MCF 10A (cell line): ENCODE data around the gene PLEKHS1. TPM values are rescaled to one million over a fixed set of nuclear protein-coding genes. Genes with fewer than 3 reads are reported as not detected.
A peak's percentile ranks its signal among the peaks of the same experiment; 100 is the strongest.

Experiments
- BruUV-seq: library from RNA; stranded (reverse); fragments of 400-500 nt; replicated peaks from 2 replicates; lab custom pipeline; 2021; lab: Mats Ljungman, UMichigan
- CTCF ChIA-PET: fragments of 300-600 bp; sonication (Branson Sonifier 250); formaldehyde crosslinking; extraction: SDS; loops from one replicate; lab custom pipeline; 2021; ENCODE audit warnings: antibody characterized with exemption, inconsistent platforms; lab: Yijun Ruan, JAX
- POLR2A ChIA-PET: fragments of 300-600, 350-650 bp; sonication (Branson Sonifier 250); formaldehyde crosslinking; extraction: SDS; loops from one replicate; lab custom pipeline; 2020; ENCODE audit warnings: antibody characterized with exemption, inconsistent platforms; lab: Yijun Ruan, JAX
- DNase-seq: peaks from one replicate; pipeline ENCODE4 v3.0.0-alpha.2; 2018; ENCODE audit not compliant: unreplicated experiment
- H3K27ac Mint-ChIP-seq: one replicate; pipeline ENCODE4 v1.8.0; 2022; ENCODE audit warnings: mild to moderate bottlenecking, low read depth, mixed read lengths; ENCODE audit not compliant: unreplicated experiment
- H3K27me3 Mint-ChIP-seq: one replicate; pipeline ENCODE4 v1.8.0; 2022; ENCODE audit warnings: mixed read lengths; ENCODE audit not compliant: insufficient read depth, unreplicated experiment
- H3K36me3 Mint-ChIP-seq: one replicate; pipeline ENCODE4 v1.8.0; 2022; ENCODE audit warnings: mild to moderate bottlenecking, moderate library complexity, mixed read lengths; ENCODE audit not compliant: insufficient read depth, unreplicated experiment
- H3K4me1 Mint-ChIP-seq: one replicate; pipeline ENCODE4 v1.8.0; 2022; ENCODE audit warnings: mixed read lengths; ENCODE audit not compliant: insufficient read depth, unreplicated experiment
- H3K4me3 Mint-ChIP-seq: one replicate; pipeline ENCODE4 v1.8.0; 2022; ENCODE audit warnings: mild to moderate bottlenecking, moderate library complexity, mixed read lengths; ENCODE audit not compliant: unreplicated experiment
- H3K9me3 Mint-ChIP-seq: one replicate; pipeline ENCODE4 v1.8.0; 2022; ENCODE audit warnings: mixed read lengths; ENCODE audit not compliant: unreplicated experiment
- intact Hi-C: fragments of 100-400 bp; cut with micrococcal nuclease; formaldehyde crosslinking; loops from 2 replicates; pipeline ENCODE4 v1.14.1; 2022
- total RNA-seq: library from RNA; stranded (reverse); gene quantifications from 2 replicates; pipeline ENCODE4 v1.2.3, GENCODE V29; 2022
- TF ChIP-seq, protein P1 (sequence below): fragments of 200-600 bp; IDR thresholded peaks from one replicate; pipeline ENCODE4 v1.8.0; 2022; ENCODE audit warnings: antibody characterized with exemption, mild to moderate bottlenecking; ENCODE audit not compliant: unreplicated experiment

PLEKHS1 gene
- total RNA-seq, 1 experiment from 2014 or later: not detected

DNA sequence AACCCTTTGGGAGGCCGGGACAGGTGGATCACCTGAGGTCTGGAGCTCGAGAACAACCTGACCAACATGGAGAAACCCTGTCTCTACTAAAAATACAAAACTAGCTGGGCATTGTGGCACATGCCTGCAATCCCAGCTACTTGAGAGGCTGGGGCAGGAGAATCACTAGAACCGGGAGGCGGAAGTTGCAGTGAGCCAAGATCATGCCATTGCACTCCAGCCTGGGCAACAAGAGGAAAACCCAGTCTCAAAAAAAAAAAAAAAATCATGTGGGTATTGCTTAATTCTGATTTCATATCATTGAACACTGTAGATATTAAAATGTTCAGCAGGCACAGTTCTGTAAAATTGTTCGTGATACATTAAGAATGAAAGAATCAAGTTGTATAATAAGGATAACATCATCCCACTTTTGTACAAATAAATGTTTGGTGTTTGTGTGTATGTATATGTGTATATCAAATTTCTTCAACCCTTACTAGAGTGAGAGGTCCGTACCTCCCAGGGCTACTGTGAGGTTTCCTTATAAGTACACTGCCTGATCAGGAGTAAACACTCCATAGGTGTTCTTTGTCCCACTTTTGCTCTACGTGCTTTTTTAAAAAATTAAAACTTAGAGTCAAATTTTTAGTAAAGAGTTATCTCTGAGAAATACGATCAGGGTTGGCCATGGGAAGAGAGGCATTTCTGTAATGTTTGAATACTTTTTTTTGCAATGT is 31.7 kb downstream of the PLEKHS1 start:
- intact Hi-C loops: no loop called here
- TF ChIP-seq, protein P1, sequence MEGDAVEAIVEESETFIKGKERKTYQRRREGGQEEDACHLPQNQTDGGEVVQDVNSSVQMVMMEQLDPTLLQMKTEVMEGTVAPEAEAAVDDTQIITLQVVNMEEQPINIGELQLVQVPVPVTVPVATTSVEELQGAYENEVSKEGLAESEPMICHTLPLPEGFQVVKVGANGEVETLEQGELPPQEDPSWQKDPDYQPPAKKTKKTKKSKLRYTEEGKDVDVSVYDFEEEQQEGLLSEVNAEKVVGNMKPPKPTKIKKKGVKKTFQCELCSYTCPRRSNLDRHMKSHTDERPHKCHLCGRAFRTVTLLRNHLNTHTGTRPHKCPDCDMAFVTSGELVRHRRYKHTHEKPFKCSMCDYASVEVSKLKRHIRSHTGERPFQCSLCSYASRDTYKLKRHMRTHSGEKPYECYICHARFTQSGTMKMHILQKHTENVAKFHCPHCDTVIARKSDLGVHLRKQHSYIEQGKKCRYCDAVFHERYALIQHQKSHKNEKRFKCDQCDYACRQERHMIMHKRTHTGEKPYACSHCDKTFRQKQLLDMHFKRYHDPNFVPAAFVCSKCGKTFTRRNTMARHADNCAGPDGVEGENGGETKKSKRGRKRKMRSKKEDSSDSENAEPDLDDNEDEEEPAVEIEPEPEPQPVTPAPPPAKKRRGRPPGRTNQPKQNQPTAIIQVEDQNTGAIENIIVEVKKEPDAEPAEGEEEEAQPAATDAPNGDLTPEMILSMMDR: no peak
- ChIA-PET POLR2A (no interaction called here), CTCF (interaction anchor here (0.7 kb wide), 1 partner anchor 103 kb away, joined by 3 read pairs; no protein-coding TSS in a partner anchor)
- no peaks in the 10 kb centered on the region for H3K36me3 Mint-ChIP-seq
- H3K9me3 Mint-ChIP-seq: no peaks in the 10 kb centered on the region
- BruUV-seq: no TSS peak
- DNase-seq: no peak
- H3K4me1 Mint-ChIP-seq: no peaks in the 10 kb centered on the region
- H3K27ac Mint-ChIP-seq: no peak overlapping the region
- no peak overlapping the region for H3K4me3 Mint-ChIP-seq
- no peaks in the 10 kb centered on the region for H3K27me3 Mint-ChIP-seq

DNA sequence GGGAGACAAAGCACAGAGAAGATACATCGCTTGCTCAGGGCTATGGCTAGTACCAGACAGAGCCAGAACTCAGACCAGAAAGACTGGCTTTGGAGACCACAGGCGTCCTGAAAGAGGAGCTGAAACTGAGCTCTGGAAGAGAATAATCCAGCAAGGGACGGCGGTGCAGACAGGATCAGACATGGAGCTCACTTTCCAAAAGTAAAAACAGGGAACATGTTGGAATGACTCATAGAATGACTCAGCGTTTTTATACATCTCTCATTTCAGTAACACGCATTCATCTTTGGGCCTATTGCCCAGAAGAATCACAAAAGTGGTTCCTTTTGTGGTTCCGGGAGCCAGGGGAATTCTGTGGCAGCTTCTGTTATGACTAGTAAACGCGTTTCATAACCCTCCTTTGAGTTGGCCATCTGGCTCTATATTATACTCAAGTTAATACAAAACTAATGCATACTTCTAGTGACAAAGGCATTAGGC is 37.2 kb downstream of the PLEKHS1 start:
- ChIA-PET CTCF (interaction anchor here (0.6 to 1.8 kb wide), 5 partner anchors 10 to 1392 kb away, joined by 3 to 8 read pairs (median 3); no protein-coding TSS in a partner anchor), POLR2A (interaction anchor here (0.6 to 1.8 kb wide), 8 partner anchors 11 to 1094 kb away, joined by 3 to 6 read pairs (median 4); partner anchors contain the start of gene CCDC186)
- Mint-ChIP-seq H3K27me3 (no peaks in the 10 kb centered on the region), H3K4me1 (peaks cover 10% of the 10 kb centered on the region), H3K36me3 (no peaks in the 10 kb centered on the region), H3K9me3 (no peaks in the 10 kb centered on the region), H3K27ac (peak overlapping the region; percentile 86), H3K4me3 (peak overlapping the region; percentile 59)
- intact Hi-C loops: no loop called here
- DNase-seq: peak; percentile 98
- TF ChIP-seq, protein P1: no peak
- no TSS peak for BruUV-seq

DNA sequence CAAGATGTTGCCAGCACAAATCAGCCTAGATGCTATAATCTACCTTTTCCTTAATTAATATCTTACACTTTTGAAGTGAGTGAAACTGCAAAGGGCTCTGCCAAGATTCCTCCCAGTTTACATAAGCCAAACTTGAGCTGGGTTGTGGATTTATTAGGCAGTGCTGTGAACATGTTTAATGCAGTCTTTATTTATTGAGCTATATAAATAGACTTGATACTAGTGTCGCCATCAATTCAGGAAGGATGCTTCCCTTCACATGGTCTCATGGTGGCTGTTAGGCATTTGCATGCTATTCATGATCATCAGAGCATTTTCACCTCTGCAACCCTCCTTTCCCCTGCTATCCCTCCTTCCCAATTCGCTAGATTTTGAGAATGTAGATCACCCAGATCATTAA is 40.2 kb downstream of the PLEKHS1 start:
- peaks cover 26% of the 10 kb centered on the region for H3K27me3 Mint-ChIP-seq
- CTCF ChIA-PET: interaction anchor here (1.0 to 2.0 kb wide), 3 partner anchors 86 to 312 kb away, joined by 3 to 8 read pairs (median 4); no protein-coding TSS in a partner anchor
- DNase-seq: no peak
- H3K36me3 Mint-ChIP-seq: no peaks in the 10 kb centered on the region
- POLR2A ChIA-PET: interaction anchor here (0.5 to 1.3 kb wide), 2 partner anchors 8 to 67 kb away, joined by 3 read pairs; no protein-coding TSS in a partner anchor
- BruUV-seq: no TSS peak
- peaks cover 10% of the 10 kb centered on the region for H3K4me1 Mint-ChIP-seq
- no peaks in the 10 kb centered on the region for H3K9me3 Mint-ChIP-seq
- no peak overlapping the region for H3K27ac Mint-ChIP-seq
- TF ChIP-seq, protein P1: no peak
- intact Hi-C loops: no loop called here
- no peak overlapping the region for H3K4me3 Mint-ChIP-seq

DNA sequence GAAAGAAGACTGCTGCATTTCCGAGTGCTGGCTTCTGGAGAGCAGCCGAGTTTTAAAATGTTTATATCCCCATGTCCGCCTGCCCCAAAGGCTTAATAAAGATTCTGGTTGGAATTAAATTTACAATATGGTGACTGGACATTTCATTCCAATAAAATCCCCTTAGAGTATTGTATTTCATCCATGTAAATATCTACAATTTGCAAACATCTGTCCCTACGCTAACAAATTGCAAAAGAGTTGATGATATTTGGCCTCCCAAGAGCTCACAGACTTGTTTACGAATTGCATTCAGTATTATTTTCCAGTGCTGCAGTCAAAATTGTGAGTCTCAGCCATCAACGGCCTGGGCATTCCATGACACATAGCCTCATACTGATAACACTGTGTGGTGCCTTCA is 50.1 kb downstream of the PLEKHS1 start:
- ChIA-PET CTCF (interaction anchor here (0.6 to 9.8 kb wide), 9 partner anchors 9 to 309 kb away, joined by 3 to 149 read pairs (median 4); no protein-coding TSS in a partner anchor), POLR2A (interaction anchor here (1.2 kb wide), 1 partner anchor 13 kb away, joined by 3 read pairs; no protein-coding TSS in a partner anchor)
- no peak overlapping the region for H3K27ac Mint-ChIP-seq
- TF ChIP-seq, protein P1: no peak
- DNase-seq: no peak
- intact Hi-C loops: no loop called here
- H3K4me3 Mint-ChIP-seq: no peak overlapping the region
- no peaks in the 10 kb centered on the region for H3K9me3 Mint-ChIP-seq
- BruUV-seq: no TSS peak
- H3K36me3 Mint-ChIP-seq: peaks cover 7% of the 10 kb centered on the region
- H3K27me3 Mint-ChIP-seq: peaks cover 30% of the 10 kb centered on the region
- no peaks in the 10 kb centered on the region for H3K4me1 Mint-ChIP-seq
